Gastrocnemius medialis (tissue), 4 donors: ENCODE measurements around the gene LIFR.

Experiments
- CTCF ChIP-seq, 5 experiments: fragments of 450-650 bp in 3 of 5; fragments of 200-600 bp in 2 of 5; sonication (generic) in 2 of 5; IDR thresholded peaks in 4 of 5; conservative IDR thresholded peaks in 1 of 5; 1 replicate in 4 of 5; 2 replicates in 1 of 5; pipeline ENCODE4 v1.5.1; 2016 to 2019; ENCODE audit warnings: antibody characterized with exemption in 5 of 5, mild to moderate bottlenecking in 3 of 5, moderate library complexity in 3 of 5
- POLR2A ChIP-seq, 2 donors: fragments of 450-650 bp; IDR thresholded peaks; one replicate each; pipeline ENCODE4 v1.6.1; 2017; ENCODE audit warnings: antibody characterized with exemption in 2 of 2, mild to moderate bottlenecking in 2 of 2, moderate library complexity in 2 of 2

DNA sequence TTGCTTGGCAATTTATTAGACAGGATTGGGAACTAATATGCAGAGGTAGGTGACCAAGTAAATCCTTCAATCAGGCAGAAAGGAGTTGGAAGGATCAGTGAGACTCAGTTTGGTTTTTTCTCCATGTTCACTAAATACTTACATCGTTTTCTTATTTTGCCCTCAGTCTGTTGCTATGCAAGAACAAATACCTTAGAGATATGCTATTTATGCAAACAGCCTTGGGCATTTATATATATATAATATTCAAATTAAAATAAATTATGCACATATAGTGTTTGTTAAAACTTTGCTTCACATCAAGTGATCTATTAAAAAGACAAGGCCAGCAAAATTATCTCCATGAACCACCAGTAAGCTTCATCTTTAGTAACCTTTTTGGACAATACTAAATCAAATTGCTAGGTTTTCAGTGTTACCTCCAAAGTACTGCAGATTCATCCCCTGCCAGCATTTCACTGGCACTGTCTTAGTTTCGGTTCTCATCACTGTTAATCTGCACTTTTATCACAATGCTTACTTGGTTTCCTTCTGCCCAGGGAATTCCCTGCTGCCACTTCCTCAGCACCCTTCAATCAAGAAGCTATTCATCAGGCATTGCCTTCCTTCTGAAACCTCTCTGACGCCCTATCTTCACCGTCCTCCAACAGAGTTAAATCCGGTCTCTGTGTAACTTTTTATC, 26.0 kb upstream of the LIFR start:
- TF ChIP-seq CTCF (IDR thresholded peaks at IDR 0.05 in 4 of 5, conservative IDR thresholded peaks at IDR 0.05 in 1 of 5) (no peak), POLR2A (IDR thresholded peaks at IDR 0.05) (no peak)
